ENCODE measurements around the gene RNASET2. TPM values are rescaled to one million over a fixed set of nuclear protein-coding genes. Genes with fewer than 3 reads are reported as not detected.
A peak's percentile ranks its signal among the peaks of the same experiment; 100 is the strongest.

RNASET2 gene
- total and polyA plus RNA-seq, 10 of the 15 experiments (the other 5 are each of a cell fraction or from before 2014, with no cell fraction given), result 5.5 to 225 (median 50.2) TPM

DNA sequence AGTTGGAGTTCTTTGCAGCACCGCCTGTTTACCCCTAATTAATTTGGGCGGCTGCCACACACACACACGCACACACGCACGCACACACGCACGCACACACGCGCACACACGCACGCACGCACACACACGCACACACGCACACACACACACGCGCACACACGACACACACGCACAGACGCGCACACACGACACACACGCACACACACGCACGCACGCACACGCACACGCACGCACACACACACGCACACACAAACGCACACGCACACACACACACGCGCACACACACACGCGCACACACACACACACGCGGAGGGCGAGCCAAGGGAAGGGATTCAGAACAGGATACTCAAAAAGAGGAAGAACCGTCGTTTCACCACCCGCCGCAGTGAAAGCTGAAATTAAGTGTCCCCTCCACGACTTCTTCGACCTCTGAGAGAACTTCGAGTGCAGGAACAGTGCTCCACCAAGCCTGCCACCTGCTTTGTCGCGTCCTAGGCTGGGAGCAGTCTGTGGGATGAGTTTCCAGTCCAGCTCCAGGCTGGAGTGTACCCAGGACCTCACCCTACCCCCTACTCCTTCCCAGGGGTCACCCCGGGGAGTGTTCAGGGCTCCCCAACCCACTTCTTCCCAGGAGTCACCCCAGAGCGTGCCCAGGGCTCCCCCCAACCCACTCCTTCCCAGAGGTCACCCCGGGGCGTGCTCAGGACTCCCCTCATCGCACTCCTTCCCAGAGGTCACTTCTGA is 1.1 kb downstream of the RNASET2 start:
- SMC1A ChIA-PET (ENCODE audit: uncharacterized antibody, unreplicated experiment), result interaction anchor here (0.6 to 6.3 kb wide), 8 partner anchors 26 to 186 kb away, joined by 3 to 85 read pairs (median 10); no protein-coding TSS in a partner anchor
- Histone ChIP-seq H3K4me1 (ENCODE audit: control insufficient read depth, insufficient read depth, low read length) (peaks cover 58% of the 10 kb centered on the region), H2AFZ (ENCODE audit: control insufficient read depth, low read depth, low read length) (no peak overlapping the region; the same call in 1 of the 2 replicates), H4K20me1 (ENCODE audit: control insufficient read depth, insufficient read depth) (no peaks in the 10 kb centered on the region), H3K4me3 (peak overlapping the region; percentile 94), H3K36me3 (ENCODE audit: control insufficient read depth in 2 of 2, insufficient read depth in 2 of 2, low read length in 1 of 2) (peaks cover 3% of the 10 kb centered on the region in 2 experiments; a peak in 3 of 4 replicates), H3K4me2 (ENCODE audit: control insufficient read depth, insufficient read depth) (peak overlapping the region; percentile 85), H3K27ac (ENCODE audit: control insufficient read depth, insufficient read depth) (peak overlapping the region; percentile 81), H3K27me3 (replicated peaks in 1 of 2; ENCODE audit: control insufficient read depth in 2 of 2, insufficient read depth in 2 of 2, low read length in 1 of 2) (no peaks in the 10 kb centered on the region), H3K9me3 (replicated peaks; ENCODE audit: control insufficient read depth, insufficient read depth, low read length) (no peaks in the 10 kb centered on the region), H3K9ac (ENCODE audit: control insufficient read depth, insufficient read depth, low read length) (peak overlapping the region; percentile 83), H3K79me2 (ENCODE audit: control insufficient read depth, insufficient read depth, low read length) (peaks cover 53% of the 10 kb centered on the region)
- ATAC-seq, result peak; percentile 1; the same call in 1 of the 3 replicates
- FAIRE-seq, result no peak
- in situ Hi-C loops (cut with MboI) (no loop called here), intact Hi-C loops (cut with micrococcal nuclease; ENCODE audit: unreplicated experiment) (loop anchor here (5.0 to 10.0 kb wide), 2 partner anchors 92 to 170 kb away; partner anchors contain the start of gene CCR6)
- no TSS peak for BruUV-seq (replicated peaks)
- no peak for DNase-seq (ENCODE audit: low read depth, low spot score)
- CTCF ChIA-PET, result interaction anchor here (1.3 to 10.8 kb wide), 3 partner anchors 34 to 186 kb away, joined by 3 to 139 read pairs (median 16); no protein-coding TSS in a partner anchor
- WGBS (ENCODE audit: insufficient coverage, insufficient replicate concordance, low lambda C conversion rate, missing lambda C conversion rate), result 3% methylated on average over 33 of the region's 52 CpGs
- RAD21 ChIA-PET (ENCODE audit: unreplicated experiment), result interaction anchor here (0.9 to 8.0 kb wide), 11 partner anchors 29 to 181 kb away, joined by 3 to 79 read pairs (median 6); partner anchors contain the start of genes CCR6 and CEP43
- POLR2A ChIA-PET, result interaction anchor here (1.1 to 2.0 kb wide), 6 partner anchors 45 to 197 kb away, joined by 3 to 9 read pairs (median 6); partner anchors contain the start of gene CEP43
- TF ChIP-seq MEF2B (IDR thresholded peaks at IDR 0.05; ENCODE audit: partially characterized antibody, poor library complexity, severe bottlenecking) (peak; percentile 17), TCF3 (IDR thresholded peaks at IDR 0.05; ENCODE audit: borderline replicate concordance, insufficient read depth, low read depth, low read length) (peak; percentile 59; the same call in 1 of the 2 replicates), ASH2L (IDR thresholded peaks at IDR 0.05; ENCODE audit: borderline replicate concordance, low read depth) (no peak), SUZ12 (IDR thresholded peaks at IDR 0.05; ENCODE audit: unreplicated experiment) (no peak), IRF4 (IDR thresholded peaks at IDR 0.05; ENCODE audit: low read depth, low read length) (peak; percentile 42; the same call in 1 of the 2 replicates), JUNB (IDR thresholded peaks at IDR 0.05) (no peak), POU2F2 (IDR thresholded peaks at IDR 0.05; ENCODE audit: borderline replicate concordance, low read depth, low read length) (0 out of 3 replicates have a peak, but pooled peaks have one; percentile 9), ZZZ3 (IDR thresholded peaks at IDR 0.05; ENCODE audit: control insufficient read depth, insufficient read length, low read depth) (no peak), IKZF1 (conservative IDR thresholded peaks at IDR 0.05) (peak; percentile 72), HDAC6 (IDR thresholded peaks at IDR 0.05; ENCODE audit: unreplicated experiment) (no peak), MYC (IDR thresholded peaks at IDR 0.05; ENCODE audit: insufficient read depth, insufficient read length, insufficient replicate concordance, low read length, severe bottlenecking) (peak; percentile 99), GATAD2B (conservative IDR thresholded peaks at IDR 0.05; ENCODE audit: low read depth) (peak; percentile 98), EGR1 (IDR thresholded peaks at IDR 0.05; ENCODE audit: borderline replicate concordance in 1 of 2, low read depth in 2 of 2, low read length in 2 of 2) (peak in 1 of 2 experiments; percentile 57; a peak in 1 of 3 replicates), BCL11A (IDR thresholded peaks at IDR 0.05; ENCODE audit: low read depth, low read length) (peak; percentile 21; the same call in 1 of the 2 replicates), CBX5 (IDR thresholded peaks at IDR 0.05; ENCODE audit: low read depth) (0 out of 2 replicates have a peak, but pooled peaks have one; percentile 18)
- TF ChIP-seq, protein P1, sequence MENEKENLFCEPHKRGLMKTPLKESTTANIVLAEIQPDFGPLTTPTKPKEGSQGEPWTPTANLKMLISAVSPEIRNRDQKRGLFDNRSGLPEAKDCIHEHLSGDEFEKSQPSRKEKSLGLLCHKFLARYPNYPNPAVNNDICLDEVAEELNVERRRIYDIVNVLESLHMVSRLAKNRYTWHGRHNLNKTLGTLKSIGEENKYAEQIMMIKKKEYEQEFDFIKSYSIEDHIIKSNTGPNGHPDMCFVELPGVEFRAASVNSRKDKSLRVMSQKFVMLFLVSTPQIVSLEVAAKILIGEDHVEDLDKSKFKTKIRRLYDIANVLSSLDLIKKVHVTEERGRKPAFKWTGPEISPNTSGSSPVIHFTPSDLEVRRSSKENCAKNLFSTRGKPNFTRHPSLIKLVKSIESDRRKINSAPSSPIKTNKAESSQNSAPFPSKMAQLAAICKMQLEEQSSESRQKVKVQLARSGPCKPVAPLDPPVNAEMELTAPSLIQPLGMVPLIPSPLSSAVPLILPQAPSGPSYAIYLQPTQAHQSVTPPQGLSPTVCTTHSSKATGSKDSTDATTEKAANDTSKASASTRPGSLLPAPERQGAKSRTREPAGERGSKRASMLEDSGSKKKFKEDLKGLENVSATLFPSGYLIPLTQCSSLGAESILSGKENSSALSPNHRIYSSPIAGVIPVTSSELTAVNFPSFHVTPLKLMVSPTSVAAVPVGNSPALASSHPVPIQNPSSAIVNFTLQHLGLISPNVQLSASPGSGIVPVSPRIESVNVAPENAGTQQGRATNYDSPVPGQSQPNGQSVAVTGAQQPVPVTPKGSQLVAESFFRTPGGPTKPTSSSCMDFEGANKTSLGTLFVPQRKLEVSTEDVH (IDR thresholded peaks at IDR 0.05; ENCODE audit: low read depth, partially characterized antibody), result no peak
- TF ChIP-seq, protein P2, sequence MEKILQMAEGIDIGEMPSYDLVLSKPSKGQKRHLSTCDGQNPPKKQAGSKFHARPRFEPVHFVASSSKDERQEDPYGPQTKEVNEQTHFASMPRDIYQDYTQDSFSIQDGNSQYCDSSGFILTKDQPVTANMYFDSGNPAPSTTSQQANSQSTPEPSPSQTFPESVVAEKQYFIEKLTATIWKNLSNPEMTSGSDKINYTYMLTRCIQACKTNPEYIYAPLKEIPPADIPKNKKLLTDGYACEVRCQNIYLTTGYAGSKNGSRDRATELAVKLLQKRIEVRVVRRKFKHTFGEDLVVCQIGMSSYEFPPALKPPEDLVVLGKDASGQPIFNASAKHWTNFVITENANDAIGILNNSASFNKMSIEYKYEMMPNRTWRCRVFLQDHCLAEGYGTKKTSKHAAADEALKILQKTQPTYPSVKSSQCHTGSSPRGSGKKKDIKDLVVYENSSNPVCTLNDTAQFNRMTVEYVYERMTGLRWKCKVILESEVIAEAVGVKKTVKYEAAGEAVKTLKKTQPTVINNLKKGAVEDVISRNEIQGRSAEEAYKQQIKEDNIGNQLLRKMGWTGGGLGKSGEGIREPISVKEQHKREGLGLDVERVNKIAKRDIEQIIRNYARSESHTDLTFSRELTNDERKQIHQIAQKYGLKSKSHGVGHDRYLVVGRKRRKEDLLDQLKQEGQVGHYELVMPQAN (conservative IDR thresholded peaks at IDR 0.05), result peak; percentile 5; the same call in 1 of the 2 replicates

All from GM12878 (cell line).